Endothelial cell of umbilical vein (primary cell): ENCODE measurements around the gene STAB2. TPM values are rescaled to one million over a fixed set of nuclear protein-coding genes. Genes with fewer than 3 reads are reported as not detected.

Experiments used
- BruUV-seq: library from RNA; stranded (reverse); fragments of 400-500 nt; replicated peaks from 2 replicates; lab custom pipeline; 2021; lab: Mats Ljungman, UMichigan
- CTCF ChIA-PET: fragments of 300-600, 350-600 bp; sonication (Branson Sonifier 250); formaldehyde crosslinking; loops from one replicate; lab custom pipeline; 2021; ENCODE audit warnings: antibody characterized with exemption, inconsistent platforms; lab: Charles Lee
- POLR2A ChIA-PET: fragments of 300-600, 350-600 bp; sonication (Branson Sonifier 250); formaldehyde crosslinking; loops from one replicate; lab custom pipeline; 2021; ENCODE audit warnings: antibody characterized with exemption, inconsistent platforms; lab: Charles Lee
- DNase-seq: peaks from one replicate; pipeline ENCODE4 v3.0.0-alpha.2; 2011; ENCODE audit warnings: low read depth, low spot score
- FAIRE-seq: peaks from 2 replicates; lab custom pipeline; 2011; peaks lifted over from hg19 to GRCh38; lab: Jason Lieb, UNC
- H2AFZ ChIP-seq: 2 replicates; pipeline ENCODE4 v1.6.0; 2012; ENCODE audit warnings: low read depth, low read length, control low read depth, inconsistent platforms
- H3K27ac ChIP-seq: 2 replicates; pipeline ENCODE4 v1.5.1; 2011; ENCODE audit warnings: low read depth, mild to moderate bottlenecking, control low read depth, low read length, moderate library complexity; ENCODE audit not compliant: insufficient read depth
- H3K27me3 ChIP-seq, 2 experiments: 2 replicates each; pipeline versions ENCODE4 v1.6.0 to v1.6.1; 2011; ENCODE audit warnings: low read length in 2 of 2, mixed read lengths in 1 of 2; ENCODE audit not compliant: control insufficient read depth in 2 of 2, insufficient read depth in 2 of 2
- H3K36me3 ChIP-seq, 2 experiments: 2 replicates in 1 of 2; 3 replicates in 1 of 2; pipeline ENCODE4 v1.5.1; 2011; ENCODE audit warnings: low read length in 2 of 2, mild to moderate bottlenecking in 1 of 2, moderate library complexity in 1 of 2; ENCODE audit not compliant: control insufficient read depth in 2 of 2, insufficient read depth in 2 of 2; ENCODE audit errors: extremely low read depth in 1 of 2
- H3K4me1 ChIP-seq: 3 replicates; pipeline ENCODE4 v1.5.1; 2011; ENCODE audit warnings: mild to moderate bottlenecking, low read length; ENCODE audit not compliant: control insufficient read depth, insufficient read depth; ENCODE audit errors: extremely low read depth
- H3K4me2 ChIP-seq: 2 replicates; pipeline ENCODE4 v1.6.1; 2011; ENCODE audit warnings: low read length, control low read depth, mixed read lengths; ENCODE audit not compliant: insufficient read depth
- H3K4me3 ChIP-seq, 3 experiments: fragments of 200-600 bp in 1 of 3; sonication (generic), shearing (Covaris generic) in 1 of 3; replicated peaks in 1 of 3; 2 replicates each; pipeline ENCODE4 v1.5.1; 2011 to 2016; ENCODE audit warnings: control low read depth in 3 of 3, low read length in 3 of 3, mild to moderate bottlenecking in 2 of 3, inconsistent platforms in 1 of 3, low read depth in 1 of 3, moderate library complexity in 1 of 3; ENCODE audit not compliant: insufficient read depth in 1 of 3
- H3K79me2 ChIP-seq: 2 replicates; pipeline ENCODE4 v1.6.0; 2012; ENCODE audit warnings: low read length, inconsistent platforms; ENCODE audit not compliant: control insufficient read depth, insufficient read depth
- H3K9ac ChIP-seq: replicated peaks from 2 replicates; pipeline ENCODE3; 2011; ENCODE audit warnings: low read length, control low read depth; ENCODE audit not compliant: insufficient read depth; ENCODE audit errors: extremely low read depth
- H3K9me1 ChIP-seq: replicated peaks from 3 replicates; pipeline ENCODE4 v1.6.0; 2011; ENCODE audit warnings: mild to moderate bottlenecking, low read length; ENCODE audit not compliant: control insufficient read depth, insufficient read depth; ENCODE audit errors: extremely low read depth
- H3K9me3 ChIP-seq: replicated peaks from 2 replicates; pipeline ENCODE4 v1.5.1; 2012; ENCODE audit warnings: low read length, inconsistent platforms; ENCODE audit not compliant: control insufficient read depth, insufficient read depth
- H4K20me1 ChIP-seq: replicated peaks from 2 replicates; pipeline ENCODE3; 2011; ENCODE audit warnings: mild to moderate bottlenecking, low read length; ENCODE audit not compliant: control insufficient read depth, insufficient read depth; ENCODE audit errors: extremely low read depth
- CTCF ChIP-seq, 2 donors: IDR thresholded peaks; 1 replicate in 1 of 2; 2 replicates in 1 of 2; pipeline ENCODE4 v1.5.1; 2011; ENCODE audit warnings: low read length in 2 of 2, mild to moderate bottlenecking in 2 of 2, moderate library complexity in 2 of 2, control low read depth in 1 of 2, inconsistent platforms in 1 of 2, low read depth in 1 of 2; ENCODE audit not compliant: insufficient read depth in 1 of 2; ENCODE audit errors: extremely low read depth in 1 of 2
- EZH2 ChIP-seq: IDR thresholded peaks from 2 replicates; pipeline ENCODE4 v1.6.1; 2012; ENCODE audit warnings: borderline replicate concordance, low read depth, mild to moderate bottlenecking, moderate library complexity, low read length, inconsistent platforms; ENCODE audit not compliant: severe bottlenecking
- FOS ChIP-seq: IDR thresholded peaks from 2 replicates; pipeline ENCODE4 v1.6.1; 2011; ENCODE audit warnings: mild to moderate bottlenecking, low read length, moderate library complexity, borderline replicate concordance; ENCODE audit not compliant: insufficient read depth
- GATA2 ChIP-seq: IDR thresholded peaks from 2 replicates; pipeline ENCODE4 v1.7.0; 2011; ENCODE audit warnings: low read depth, mild to moderate bottlenecking, moderate library complexity, mixed read lengths, low read length; ENCODE audit not compliant: insufficient read length, insufficient read depth
- JUN ChIP-seq: IDR thresholded peaks from 2 replicates; pipeline ENCODE4 v1.6.1; 2011; ENCODE audit warnings: borderline replicate concordance, low read depth; ENCODE audit not compliant: insufficient read length, insufficient read depth
- MAX ChIP-seq: IDR thresholded peaks from 2 replicates; pipeline ENCODE4 v1.6.1; 2011; ENCODE audit not compliant: insufficient read depth, insufficient read length
- MYC ChIP-seq: IDR thresholded peaks from one replicate; pipeline ENCODE4 v1.6.1; 2011; ENCODE audit warnings: mild to moderate bottlenecking, low read depth, low read length
- POLR2A ChIP-seq: IDR thresholded peaks from 2 replicates; pipeline ENCODE4 v1.6.1; 2012; ENCODE audit warnings: low read depth, mild to moderate bottlenecking, control low read depth, low read length
- POLR2AphosphoS5 ChIP-seq: IDR thresholded peaks from 2 replicates; pipeline ENCODE4 v1.6.1; 2012; ENCODE audit warnings: low read depth, mild to moderate bottlenecking, control low read depth, low read length, moderate library complexity; ENCODE audit not compliant: insufficient read depth
- dilution Hi-C: fragments of 300-500 bp; cut with MboI; formaldehyde crosslinking; loops from one replicate; pipeline ENCODE4 v1.15.0; 2019; ENCODE audit warnings: low sequenced_read_pairs; ENCODE audit not compliant: extremely low pct_ligation_motif_present
- intact Hi-C: fragments of 100-400 bp; cut with micrococcal nuclease; formaldehyde crosslinking; loops from one replicate; pipeline ENCODE4 v1.10.0; 2022
- polyA plus RNA-seq, 4 experiments: library from polyadenylated mRNA; depleted of rRNA in 3 of 4; stranded (reverse) in 3 of 4; unstranded in 1 of 4; fragments of >200 nt; gene quantifications; 2 replicates each; pipeline versions ENCODE4 v1.2.1 to v1.2.3, GENCODE V29; 2011 to 2012; ENCODE audit warnings: missing spikeins in 1 of 4
- total RNA-seq: library from RNA; stranded (reverse); gene quantifications from 2 replicates; pipeline ENCODE4 v1.2.3, GENCODE V29; 2021

STAB2 gene
- total and polyA plus RNA-seq, 2 donors (not counting 3 experiments of a cell fraction or from before 2014, with no cell fraction given) = 0.01 TPM; not detected in 1

GRCh38 chr12:103727638-103728037 is 140.6 kb downstream of the STAB2 start:
- Histone ChIP-seq H4K20me1 (no peaks in the 10 kb centered on the region), H3K9me1 (no peaks in the 10 kb centered on the region), H3K4me2 (no peak overlapping the region), H3K4me1 (no peaks in the 10 kb centered on the region), H2AFZ (no peak overlapping the region), H3K4me3 (no peak overlapping the region), H3K27ac (no peak overlapping the region), H3K27me3 (no peaks in the 10 kb centered on the region), H3K9ac (no peak overlapping the region), H3K9me3 (no peaks in the 10 kb centered on the region), H3K79me2 (no peaks in the 10 kb centered on the region), H3K36me3 (no peaks in the 10 kb centered on the region)
- no peak for FAIRE-seq
- no peak for DNase-seq
- BruUV-seq = no TSS peak
- TF ChIP-seq MAX (no peak), FOS (no peak), GATA2 (no peak), MYC (no peak), JUN (no peak), POLR2A (no peak), CTCF (IDR thresholded peaks at IDR 0.05; ENCODE audit: extremely low read depth in 1 of 2, insufficient read depth in 1 of 2, low read depth in 1 of 2, low read length in 2 of 2) (no peak), POLR2AphosphoS5 (no peak), EZH2 (no peak)
- intact Hi-C loops (no loop called here), dilution Hi-C loops (no loop called here)
- CTCF ChIA-PET = no interaction called here
- POLR2A ChIA-PET = no interaction called here
